ENCODE results near the gene PARP9.

- TF ChIP-seq CTCF (IDR thresholded peaks at IDR 0.05; ENCODE audit: borderline replicate concordance, extremely low read depth, low read length, poor library complexity, severe bottlenecking) (no peak), EZH2 (IDR thresholded peaks at IDR 0.05; ENCODE audit: borderline replicate concordance, low read depth, low read length, severe bottlenecking) (no peak)
These were observed 45.9 kb upstream of the PARP9 start for GRCh38 chr3:122609798-122610559.

Data from DND-41 (cell line).